Measurements from ENCODE around the gene JAML.
"Not testable (repeated sequence)": the region's sequence is repeated elsewhere in the genome, so short reads cannot be mapped to it uniquely, and the experiment has no call there.

Gene JAML

GRCh38 chr11:118186346-118187107 lies 38.3 kb downstream of the JAML start:
- FAIRE-seq (no peak), DNase-seq (ENCODE audit: insufficient read length, low spot score) (no peak)
- TF ChIP-seq TAF1 (IDR thresholded peaks at IDR 0.05; ENCODE audit: low read depth, low read length) (no peak), PAX5 (IDR thresholded peaks at IDR 0.05; ENCODE audit: insufficient read depth, low read length, severe bottlenecking) (no peak), POLR2AphosphoS5 (IDR thresholded peaks at IDR 0.05; ENCODE audit: low read depth, low read length) (no peak), POLR2A (IDR thresholded peaks at IDR 0.05; ENCODE audit: low read depth, low read length) (no peak), POU2F2 (IDR thresholded peaks at IDR 0.05; ENCODE audit: low read depth, low read length) (no peak), SPI1 (IDR thresholded peaks at IDR 0.05; ENCODE audit: low read depth, low read length) (peak; percentile 50)

DNA sequence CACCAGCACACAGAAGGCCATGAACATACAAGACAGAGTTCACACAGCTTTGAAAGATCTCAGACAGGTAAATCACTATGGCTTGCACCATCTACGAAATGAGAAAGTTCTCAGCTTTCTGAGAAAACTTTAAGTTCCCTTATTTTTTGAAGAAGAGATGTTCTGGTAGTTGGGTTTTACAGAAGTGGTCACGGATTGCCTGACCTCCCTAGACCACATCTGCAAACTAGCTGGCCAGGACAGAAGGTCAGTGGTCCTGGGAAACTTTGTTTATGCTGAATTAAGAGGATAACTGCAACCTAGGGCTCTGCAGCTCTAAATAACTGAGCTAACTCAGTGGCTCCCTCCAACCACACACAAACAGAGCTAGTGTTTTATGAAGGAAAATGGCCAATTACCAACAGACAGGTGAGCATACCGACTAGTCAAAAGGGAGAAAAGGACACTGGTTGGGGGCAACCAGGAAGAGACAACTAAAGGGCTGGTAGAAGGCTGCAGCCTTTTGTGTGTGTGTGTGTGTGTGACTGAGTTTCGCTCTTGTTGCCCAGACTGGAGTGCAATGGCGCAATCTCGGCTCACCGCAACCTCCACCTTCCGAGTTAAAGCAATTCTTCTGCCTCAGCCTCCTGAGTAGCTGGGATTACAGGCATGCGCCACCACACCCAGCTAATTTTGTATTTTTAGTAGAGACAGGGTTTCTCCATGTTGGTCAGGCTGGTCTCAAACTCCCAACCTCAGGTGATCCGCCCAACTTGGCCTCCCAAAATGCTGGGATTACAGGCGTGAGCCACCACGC lies 39.8 kb downstream of the JAML start:
- DNase-seq (ENCODE audit: insufficient read length, low spot score) (no peak), FAIRE-seq (no peak)
- TF ChIP-seq SPI1 (IDR thresholded peaks at IDR 0.05; ENCODE audit: low read depth, low read length) (peak; percentile 17; the same call in 1 of the 2 replicates), TAF1 (IDR thresholded peaks at IDR 0.05; ENCODE audit: low read depth, low read length) (no peak)

DNA sequence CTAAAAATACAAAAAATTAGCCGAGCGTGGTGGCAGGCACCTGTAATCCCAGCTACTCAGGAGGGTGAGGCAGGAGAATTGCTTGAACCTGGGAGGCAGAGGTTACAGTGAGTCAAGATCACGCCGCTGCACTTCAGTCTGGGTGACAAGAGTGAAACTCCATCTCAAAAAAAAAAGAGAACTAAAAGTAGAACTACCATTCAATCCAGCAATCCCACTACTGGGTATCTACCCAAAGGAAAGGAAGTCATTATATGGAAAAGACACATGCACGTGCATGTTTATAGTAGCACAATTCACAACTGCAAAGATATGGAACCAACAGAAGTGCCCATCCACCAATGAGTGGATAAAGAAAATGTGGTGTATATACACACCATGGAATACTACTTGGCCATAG lies 41.1 kb downstream of the JAML start:
- DNase-seq (ENCODE audit: insufficient read length, low spot score); FAIRE-seq: not testable (repeated sequence)

DNA sequence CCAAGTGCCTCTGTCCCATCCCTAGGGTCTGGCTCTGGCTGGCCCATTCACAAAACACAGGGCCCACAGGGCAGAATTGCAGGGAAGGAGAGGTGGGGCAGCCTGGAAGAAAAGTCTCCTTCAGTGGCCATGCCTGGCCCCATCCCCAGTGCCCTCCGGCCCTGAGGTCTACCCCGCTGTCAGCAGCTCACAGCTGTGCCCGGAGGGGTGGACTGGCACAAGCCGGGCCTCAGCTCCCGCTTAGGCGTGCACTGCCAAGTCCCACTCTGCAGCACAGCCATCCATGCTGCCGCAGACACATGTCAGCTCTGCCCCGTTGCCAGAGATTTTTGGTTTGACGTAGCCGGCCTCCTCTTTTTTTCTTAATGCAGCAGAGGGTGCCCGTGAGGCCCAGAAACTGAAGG lies 44.5 kb downstream of the JAML start:
- TF ChIP-seq TAF1 (IDR thresholded peaks at IDR 0.05; ENCODE audit: low read depth, low read length) (no peak), POLR2AphosphoS5 (IDR thresholded peaks at IDR 0.05; ENCODE audit: low read depth, low read length) (no peak), POU2F2 (IDR thresholded peaks at IDR 0.05; ENCODE audit: low read depth, low read length) (no peak), POLR2A (IDR thresholded peaks at IDR 0.05; ENCODE audit: low read depth, low read length) (no peak), PAX5 (IDR thresholded peaks at IDR 0.05; ENCODE audit: insufficient read depth, low read length, severe bottlenecking) (no peak), SPI1 (IDR thresholded peaks at IDR 0.05; ENCODE audit: low read depth, low read length) (no peak)
- DNase-seq (ENCODE audit: insufficient read length, low spot score) (no peak), FAIRE-seq (no peak)

- TF ChIP-seq PAX5 (IDR thresholded peaks at IDR 0.05; ENCODE audit: insufficient read depth, low read length, severe bottlenecking) (no peak), POLR2A (IDR thresholded peaks at IDR 0.05; ENCODE audit: low read depth, low read length) (no peak), SPI1 (IDR thresholded peaks at IDR 0.05; ENCODE audit: low read depth, low read length) (no peak), TAF1 (IDR thresholded peaks at IDR 0.05; ENCODE audit: low read depth, low read length) (no peak), POLR2AphosphoS5 (IDR thresholded peaks at IDR 0.05; ENCODE audit: low read depth, low read length) (no peak), POU2F2 (IDR thresholded peaks at IDR 0.05; ENCODE audit: low read depth, low read length) (no peak)
- FAIRE-seq (no peak), DNase-seq (ENCODE audit: insufficient read length, low spot score) (no peak)
Measured at GRCh38 chr11:118176778-118177134, 48.1 kb downstream of the JAML start.

DNA sequence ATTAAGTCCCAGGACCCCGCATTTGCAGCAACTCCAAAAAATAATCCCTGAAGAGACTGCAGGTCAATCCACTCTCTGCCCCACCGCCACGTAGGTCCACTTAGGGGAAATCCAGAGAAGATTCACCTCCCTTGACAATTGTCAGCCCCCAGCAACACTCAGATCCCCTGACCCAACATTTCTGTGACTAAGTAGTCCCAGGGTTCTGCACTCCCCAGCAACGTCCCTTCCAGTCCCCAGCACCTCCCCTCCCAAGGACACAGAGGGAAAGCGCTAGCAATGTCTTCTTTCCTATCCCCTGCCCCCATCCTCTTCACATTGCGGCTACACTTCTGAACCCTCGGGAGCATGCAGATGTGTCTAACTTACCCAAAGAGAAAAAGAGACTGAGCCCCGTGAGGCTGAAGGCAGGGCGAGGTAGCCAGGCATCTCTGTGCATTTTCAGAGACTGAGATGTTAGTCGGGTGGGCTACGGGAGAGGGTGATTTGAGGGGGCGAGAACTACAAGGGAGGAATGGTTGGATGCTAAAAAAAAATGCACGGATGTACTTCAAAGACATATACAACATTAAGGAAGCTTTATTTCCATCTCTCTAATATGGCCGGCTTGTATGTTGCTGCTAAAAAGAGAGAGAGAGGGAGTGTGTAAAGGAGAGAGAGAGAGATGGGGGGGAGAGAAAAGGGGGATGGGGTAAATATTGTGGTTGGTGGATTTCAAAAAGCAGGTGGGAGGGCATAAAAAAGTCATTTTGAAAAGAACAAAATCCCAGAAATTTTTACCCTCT lies 48.6 kb downstream of the JAML start, which contains the start of gene SCN2B:
Gene SCN2B (minus strand): TSS at position 647 of the 785 bp plus-strand sequence. CDS start 208 bp downstream, at position 439.
- DNase-seq (ENCODE audit: insufficient read length, low spot score) (no peak), FAIRE-seq (no peak)
- no peak for TF ChIP-seq PAX5 (IDR thresholded peaks at IDR 0.05; ENCODE audit: insufficient read depth, low read length, severe bottlenecking)
- no peak for TF ChIP-seq TAF1 (IDR thresholded peaks at IDR 0.05; ENCODE audit: low read depth, low read length)
- no peak for TF ChIP-seq POU2F2 (IDR thresholded peaks at IDR 0.05; ENCODE audit: low read depth, low read length)
- TF ChIP-seq POLR2AphosphoS5 (IDR thresholded peaks at IDR 0.05; ENCODE audit: low read depth, low read length), result no peak
- TF ChIP-seq POLR2A (IDR thresholded peaks at IDR 0.05; ENCODE audit: low read depth, low read length), result no peak
- TF ChIP-seq SPI1 (IDR thresholded peaks at IDR 0.05; ENCODE audit: low read depth, low read length), result no peak

- no peak for DNase-seq (ENCODE audit: insufficient read length, low spot score)
- FAIRE-seq, result no peak
Measured at GRCh38 chr11:118175031-118175992, 49.5 kb downstream of the JAML start.

GRCh38 chr11:118174006-118174567 lies 50.7 kb downstream of the JAML start:
- no peak for FAIRE-seq
- TF ChIP-seq POLR2A (IDR thresholded peaks at IDR 0.05; ENCODE audit: low read depth, low read length), result no peak
- no peak for TF ChIP-seq POU2F2 (IDR thresholded peaks at IDR 0.05; ENCODE audit: low read depth, low read length)
- no peak for TF ChIP-seq SPI1 (IDR thresholded peaks at IDR 0.05; ENCODE audit: low read depth, low read length)
- no peak for TF ChIP-seq TAF1 (IDR thresholded peaks at IDR 0.05; ENCODE audit: low read depth, low read length)
- TF ChIP-seq PAX5 (IDR thresholded peaks at IDR 0.05; ENCODE audit: insufficient read depth, low read length, severe bottlenecking), result no peak
- no peak for TF ChIP-seq POLR2AphosphoS5 (IDR thresholded peaks at IDR 0.05; ENCODE audit: low read depth, low read length)

More at GRCh38 chr11:118175031-118175992, 49.5 kb downstream of the JAML start:
- no peak for TF ChIP-seq POLR2AphosphoS5 (IDR thresholded peaks at IDR 0.05; ENCODE audit: low read depth, low read length)
- no peak for TF ChIP-seq PAX5 (IDR thresholded peaks at IDR 0.05; ENCODE audit: insufficient read depth, low read length, severe bottlenecking)
- peak; percentile 19; the same call in 1 of the 2 replicates for TF ChIP-seq SPI1 (IDR thresholded peaks at IDR 0.05; ENCODE audit: low read depth, low read length)

More at GRCh38 chr11:118174006-118174567, 50.7 kb downstream of the JAML start:
- DNase-seq (ENCODE audit: insufficient read length, low spot score), result no peak
